Suppressor macrophage treated with lipopolysaccharide for 4 hours (primary cell): ENCODE results near the gene ENOX2.
A peak's percentile ranks its signal among the peaks of the same experiment; 100 is the strongest.

Source experiments
- DNase-seq: peaks from one replicate; pipeline ENCODE4 v3.0.0-alpha.2; 2020

ENOX2 gene

DNA sequence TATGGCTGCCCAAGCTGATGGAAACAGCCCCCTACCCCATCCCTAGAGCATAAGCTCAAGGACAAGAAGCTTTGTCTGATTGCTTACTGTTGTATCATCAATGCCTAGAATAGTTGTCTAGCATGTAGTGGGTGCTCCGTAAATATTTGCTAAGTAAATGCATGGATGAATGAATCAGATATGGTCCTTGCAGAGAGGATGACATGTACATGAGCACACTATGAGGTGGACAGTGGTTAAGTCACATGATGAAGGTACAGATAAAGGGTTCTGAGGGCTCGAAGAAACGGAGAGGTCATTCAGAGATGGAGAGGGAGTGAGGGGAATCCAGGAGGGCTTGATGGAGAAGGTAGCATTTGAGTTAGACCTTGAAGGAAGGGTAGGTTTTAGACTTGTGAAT is 287.1 kb downstream of the ENOX2 start:
- DNase-seq = no peak

DNA sequence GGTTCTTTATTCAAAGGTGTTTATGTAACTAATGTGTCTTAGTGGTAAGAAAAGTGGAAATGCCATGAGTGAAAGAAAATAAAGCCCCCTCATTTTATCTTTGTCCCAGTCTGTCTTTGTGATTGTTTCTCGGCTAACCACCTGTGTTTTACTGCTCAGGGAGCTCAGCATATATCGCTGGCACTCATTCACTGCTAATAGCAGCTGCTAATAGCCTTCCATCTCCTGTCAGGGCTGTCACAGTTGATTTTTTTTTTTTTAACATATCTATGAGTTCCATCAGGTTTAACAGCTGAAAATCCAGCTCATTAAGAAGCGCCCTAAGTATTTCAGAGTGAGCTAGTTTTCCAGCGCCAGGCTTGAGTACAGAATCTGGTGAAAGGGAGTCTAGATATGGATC is 295.6 kb downstream of the ENOX2 start:
- DNase-seq = no peak

DNA sequence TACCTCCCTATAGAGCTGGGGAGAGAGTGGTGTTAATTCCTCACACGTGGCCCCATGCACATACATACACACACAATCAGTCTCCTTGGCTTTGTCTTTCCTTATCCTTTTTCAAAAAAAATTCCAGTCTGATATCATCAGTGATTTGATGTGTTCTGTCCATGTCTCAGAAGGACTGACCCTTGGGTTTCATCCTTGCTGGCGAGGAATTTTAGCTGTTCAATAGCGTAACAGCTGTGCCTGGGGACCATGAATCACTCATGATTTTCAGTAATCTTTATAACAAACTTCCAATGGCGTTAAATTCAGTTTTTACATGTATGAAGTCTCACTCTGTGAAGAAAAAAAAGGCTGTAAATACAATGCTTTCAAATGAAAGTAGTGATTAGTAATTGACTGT is 296.6 kb downstream of the ENOX2 start:
- DNase-seq = no peak

DNA sequence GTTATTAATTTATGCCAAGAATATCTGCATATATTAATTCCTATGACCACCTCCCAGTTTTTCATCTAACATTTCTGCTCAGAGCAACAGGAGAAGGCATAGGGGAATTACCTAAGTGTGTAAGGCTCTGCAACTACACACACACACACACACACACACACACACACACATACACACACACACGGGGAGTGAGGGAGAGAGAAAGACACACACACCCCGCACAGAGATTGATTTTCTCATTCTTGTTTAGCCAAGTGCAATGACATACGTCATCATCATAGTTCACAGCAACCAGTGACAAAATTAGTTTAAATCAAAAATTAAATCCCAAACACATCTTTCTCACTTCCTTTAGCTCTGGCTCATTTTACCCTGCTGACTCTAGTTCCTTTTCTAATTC is 298.1 kb downstream of the ENOX2 start:
- no peak for DNase-seq

- no peak for DNase-seq
Measured at GRCh38 chrX:130594453-130594916, 308.5 kb downstream of the ENOX2 start.

DNA sequence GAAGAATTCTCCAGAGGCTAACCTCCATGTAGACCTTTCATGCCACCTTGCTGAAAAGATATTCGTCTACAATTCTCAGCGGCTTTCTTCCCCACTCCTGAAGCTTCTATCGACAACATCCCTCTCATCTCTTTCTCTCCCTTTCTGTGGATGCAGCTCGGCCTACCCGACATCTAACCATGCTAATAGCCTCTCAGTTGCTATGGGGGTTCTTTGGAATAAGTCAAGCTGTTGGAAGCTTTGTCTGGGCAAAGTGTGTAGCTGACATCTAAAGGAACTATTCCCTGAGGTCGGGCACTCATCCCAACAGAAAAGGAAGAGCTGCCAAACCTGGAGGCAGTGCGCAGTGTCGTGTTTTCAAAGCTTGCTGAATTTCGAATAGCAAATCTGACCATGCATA is 309.1 kb downstream of the ENOX2 start:
- no peak for DNase-seq

DNA sequence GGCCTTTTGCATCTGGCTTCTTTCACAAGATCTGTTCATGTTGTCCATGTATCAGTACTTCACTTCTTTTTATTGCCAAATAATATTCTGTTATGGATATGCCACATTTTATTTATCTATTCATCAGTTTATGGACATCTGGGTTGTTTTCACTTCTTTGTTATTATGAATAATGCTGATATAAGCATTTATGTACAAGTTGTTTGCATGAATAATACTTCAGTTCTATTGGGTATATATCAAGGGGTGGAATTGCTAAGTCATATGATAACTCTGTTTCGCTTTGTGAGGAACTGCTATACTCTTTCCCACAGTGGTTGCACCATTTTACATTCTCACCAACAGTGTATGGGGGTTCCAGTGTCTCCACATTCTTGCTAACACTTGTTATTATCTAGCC is 310.8 kb downstream of the ENOX2 start:
- no peak for DNase-seq

GRCh38 chrX:130578906-130579305 is 324.1 kb downstream of the ENOX2 start:
- DNase-seq = no peak

DNA sequence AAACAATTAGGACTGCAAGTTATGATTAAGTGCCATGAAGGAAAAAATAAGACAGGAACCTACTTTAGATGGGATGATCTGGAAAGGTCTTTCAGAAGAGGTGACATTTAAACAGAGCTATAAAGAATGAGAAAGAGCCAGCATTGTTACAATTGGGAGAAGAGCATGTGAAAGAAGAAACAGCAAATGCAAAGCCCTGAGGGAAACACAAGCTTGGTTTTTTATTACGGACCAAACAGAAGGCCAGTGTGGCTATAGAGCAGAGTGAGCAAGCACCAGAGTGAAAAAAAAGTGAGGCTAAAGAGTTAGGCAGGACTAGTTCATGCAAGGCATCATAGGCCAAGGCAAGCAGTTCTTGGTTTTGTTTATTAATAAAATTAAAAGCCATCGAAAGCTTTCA is 325.6 kb downstream of the ENOX2 start:
- no peak for DNase-seq

- DNase-seq = peak; percentile 24
Measured at GRCh38 chrX:130575831-130576389, 327.1 kb downstream of the ENOX2 start.
